RWPE2 (cell line): Measurements from ENCODE around the gene CYB5R3.
"Not testable (repeated sequence)": the region's sequence is repeated elsewhere in the genome, so short reads cannot be mapped to it uniquely, and the experiment has no call there.

ENCODE experiments used
- ATAC-seq: fragments of 200-7000 bp; cut with Tn5 transposase; 3 replicates; pipeline ENCODE4 v1.9.1; 2021; ENCODE audit warnings: low read depth
- DNase-seq: peaks from one replicate; pipeline ENCODE4 v3.0.0-alpha.2; 2020; ENCODE audit warnings: low spot score
- H3K27ac ChIP-seq: fragments of 450-650 bp; 2 replicates; pipeline ENCODE4 v1.5.1; 2017; ENCODE audit warnings: mild to moderate bottlenecking; ENCODE audit not compliant: poor library complexity, severe bottlenecking
- H3K27me3 ChIP-seq: fragments of 250-450 bp; sonication (Bioruptor Pico); 2 replicates; pipeline ENCODE4 v1.5.1; 2021; ENCODE audit warnings: mild to moderate bottlenecking, moderate library complexity; ENCODE audit not compliant: insufficient read depth, poor library complexity, severe bottlenecking
- H3K36me3 ChIP-seq: fragments of 250-450 bp; sonication (Bioruptor Pico); 2 replicates; pipeline ENCODE4 v1.5.1; 2020; ENCODE audit warnings: low read depth, mild to moderate bottlenecking, moderate library complexity
- H3K4me1 ChIP-seq: fragments of 250-450 bp; sonication (Bioruptor Pico); 2 replicates; pipeline ENCODE4 v1.5.1; 2021; ENCODE audit warnings: mild to moderate bottlenecking, moderate library complexity; ENCODE audit not compliant: insufficient read depth, poor library complexity, severe bottlenecking
- H3K4me3 ChIP-seq: fragments of 250-450 bp; sonication (Bioruptor Pico); 2 replicates; pipeline ENCODE4 v1.5.1; 2021; ENCODE audit warnings: mild to moderate bottlenecking, moderate library complexity; ENCODE audit not compliant: severe bottlenecking
- H3K9me3 ChIP-seq: fragments of 250-450 bp; sonication (Bioruptor Pico); 2 replicates; pipeline ENCODE4 v1.5.1; 2021; ENCODE audit warnings: mild to moderate bottlenecking, moderate library complexity; ENCODE audit not compliant: severe bottlenecking
- TF ChIP-seq, protein P1 (sequence below): fragments of 450-650 bp; IDR thresholded peaks from one replicate; pipeline ENCODE4 v1.5.1; 2017; ENCODE audit warnings: mild to moderate bottlenecking, moderate library complexity; ENCODE audit not compliant: poor library complexity, severe bottlenecking

CYB5R3 gene

DNA sequence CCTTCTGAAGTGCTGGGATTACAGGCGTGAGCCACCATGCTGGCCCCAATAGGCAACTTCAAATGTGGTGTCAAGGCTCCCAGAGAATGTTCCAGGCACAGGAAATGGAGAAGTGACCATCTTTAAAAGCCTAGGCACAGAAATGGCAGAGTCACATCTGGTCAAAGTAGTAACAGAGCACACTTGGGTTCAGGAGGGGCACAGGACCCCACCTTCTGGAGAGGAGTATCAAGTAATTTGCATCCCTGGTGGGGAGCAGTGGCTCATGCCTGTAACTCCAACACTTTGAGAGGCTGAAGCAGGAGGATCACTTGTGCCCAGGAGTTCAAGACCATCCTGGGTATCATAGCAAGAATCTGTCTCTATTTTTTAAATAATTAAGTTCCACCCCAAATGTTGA is 66.2 kb downstream of the CYB5R3 start:
- TF ChIP-seq, protein P1, sequence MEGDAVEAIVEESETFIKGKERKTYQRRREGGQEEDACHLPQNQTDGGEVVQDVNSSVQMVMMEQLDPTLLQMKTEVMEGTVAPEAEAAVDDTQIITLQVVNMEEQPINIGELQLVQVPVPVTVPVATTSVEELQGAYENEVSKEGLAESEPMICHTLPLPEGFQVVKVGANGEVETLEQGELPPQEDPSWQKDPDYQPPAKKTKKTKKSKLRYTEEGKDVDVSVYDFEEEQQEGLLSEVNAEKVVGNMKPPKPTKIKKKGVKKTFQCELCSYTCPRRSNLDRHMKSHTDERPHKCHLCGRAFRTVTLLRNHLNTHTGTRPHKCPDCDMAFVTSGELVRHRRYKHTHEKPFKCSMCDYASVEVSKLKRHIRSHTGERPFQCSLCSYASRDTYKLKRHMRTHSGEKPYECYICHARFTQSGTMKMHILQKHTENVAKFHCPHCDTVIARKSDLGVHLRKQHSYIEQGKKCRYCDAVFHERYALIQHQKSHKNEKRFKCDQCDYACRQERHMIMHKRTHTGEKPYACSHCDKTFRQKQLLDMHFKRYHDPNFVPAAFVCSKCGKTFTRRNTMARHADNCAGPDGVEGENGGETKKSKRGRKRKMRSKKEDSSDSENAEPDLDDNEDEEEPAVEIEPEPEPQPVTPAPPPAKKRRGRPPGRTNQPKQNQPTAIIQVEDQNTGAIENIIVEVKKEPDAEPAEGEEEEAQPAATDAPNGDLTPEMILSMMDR = no peak
- Histone ChIP-seq H3K36me3 (peaks cover 55% of the 10 kb centered on the region), H3K27me3 (no peaks in the 10 kb centered on the region), H3K4me1 (no peaks in the 10 kb centered on the region), H3K9me3 (no peaks in the 10 kb centered on the region), H3K27ac (no peak overlapping the region), H3K4me3 (no peak overlapping the region)
- ATAC-seq (no peak), DNase-seq (no peak)

GRCh38 chr22:42581762-42582716 is 67.2 kb downstream of the CYB5R3 start:
- ATAC-seq (peak; percentile 85), DNase-seq (peak; percentile 74)
- TF ChIP-seq, protein P1 = no peak
- H3K27ac ChIP-seq = peak overlapping the region; percentile 52
- H3K27me3 ChIP-seq = no peaks in the 10 kb centered on the region
- no peaks in the 10 kb centered on the region for H3K9me3 ChIP-seq
- no peaks in the 10 kb centered on the region for H3K4me1 ChIP-seq
- H3K4me3 ChIP-seq = peak overlapping the region; percentile 86
- peaks cover 51% of the 10 kb centered on the region for H3K36me3 ChIP-seq

DNA sequence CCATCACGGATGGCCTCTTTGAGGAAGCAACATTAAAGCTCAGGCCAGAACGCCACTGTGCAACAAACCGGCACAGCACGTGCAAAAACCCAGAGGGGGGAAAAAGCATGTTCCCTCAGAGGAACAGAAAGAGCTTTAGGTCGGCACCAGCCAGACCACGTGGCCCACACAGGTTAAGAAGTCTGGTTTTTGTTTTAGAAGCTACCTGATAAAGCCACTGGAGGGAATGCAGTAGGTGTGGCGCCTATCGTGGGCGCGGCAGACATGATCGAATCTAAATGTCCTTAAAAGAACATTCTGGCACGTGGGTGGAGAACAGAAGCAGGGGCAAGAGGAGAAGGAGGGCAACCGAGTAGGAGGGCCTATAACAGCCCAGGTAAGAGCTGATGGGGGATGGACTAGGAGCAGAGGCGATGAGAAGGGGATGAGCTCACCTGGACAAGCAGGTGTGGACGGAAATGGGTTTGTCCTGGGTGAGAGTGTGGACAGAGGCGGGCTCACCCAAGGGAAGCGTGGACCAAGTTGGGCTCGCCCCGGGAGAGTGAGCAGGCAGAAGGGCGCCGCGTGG is 67.9 kb downstream of the CYB5R3 start:
- not testable (repeated sequence) for H3K27me3 ChIP-seq, H3K4me1 ChIP-seq, H3K9me3 ChIP-seq, DNase-seq
- Histone ChIP-seq H3K4me3 (peak overlapping the region; percentile 86), H3K36me3 (peaks cover 43% of the 10 kb centered on the region), H3K27ac (peak overlapping the region; percentile 52)
- peak; percentile 69 for ATAC-seq

- H3K9me3 ChIP-seq, H3K4me1 ChIP-seq, H3K27me3 ChIP-seq, H3K4me3 ChIP-seq, DNase-seq, ATAC-seq, H3K27ac ChIP-seq: not testable (repeated sequence)
- peaks cover 31% of the 10 kb centered on the region for H3K36me3 ChIP-seq
These were observed 69.2 kb downstream of the CYB5R3 start for GRCh38 chr22:42580040-42580439.

GRCh38 chr22:42577623-42578240 is 71.5 kb downstream of the CYB5R3 start:
- no peaks in the 10 kb centered on the region for H3K27me3 ChIP-seq
- H3K9me3 ChIP-seq = no peaks in the 10 kb centered on the region
- H3K4me1 ChIP-seq = no peaks in the 10 kb centered on the region
- H3K36me3 ChIP-seq = peaks cover 29% of the 10 kb centered on the region
- H3K4me3 ChIP-seq = no peak overlapping the region
- DNase-seq (no peak), ATAC-seq (no peak)
- TF ChIP-seq, protein P1 = no peak
- no peak overlapping the region for H3K27ac ChIP-seq

- not testable (repeated sequence) for H3K27ac ChIP-seq, H3K4me3 ChIP-seq, DNase-seq, ATAC-seq, H3K4me1 ChIP-seq, H3K9me3 ChIP-seq, H3K27me3 ChIP-seq
- H3K36me3 ChIP-seq = peaks cover 28% of the 10 kb centered on the region
These were observed 72.1 kb downstream of the CYB5R3 start for GRCh38 chr22:42577141-42577540.

DNA sequence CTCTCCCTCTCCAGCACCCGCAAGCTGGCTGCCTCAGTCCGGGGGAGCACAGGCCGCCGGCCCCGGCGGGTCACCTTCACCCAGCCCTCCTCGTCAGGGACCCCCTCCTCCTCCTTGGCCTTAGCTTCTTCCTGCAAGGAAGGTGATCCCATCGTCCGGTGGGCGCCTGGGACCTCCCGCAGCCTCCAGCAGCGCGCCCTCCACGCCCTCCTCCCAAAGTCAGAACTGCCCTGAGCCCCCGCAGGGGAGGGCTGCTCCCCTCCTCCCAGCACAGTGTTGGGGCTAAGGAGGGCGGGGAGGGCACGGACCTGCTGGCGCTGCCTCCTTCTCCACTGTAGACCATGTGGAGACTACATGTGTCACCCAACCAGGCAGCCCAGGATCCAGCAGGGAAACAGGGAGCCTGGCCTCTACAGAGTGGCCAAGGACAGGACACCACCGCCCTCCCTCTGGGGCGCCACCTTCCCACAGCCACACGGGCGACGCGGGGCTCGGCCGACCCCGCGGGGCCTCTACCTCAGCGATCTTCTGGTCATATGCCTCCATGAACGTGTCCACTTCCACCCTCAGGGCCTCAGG is 73.1 kb downstream of the CYB5R3 start:
- H3K36me3 ChIP-seq = peaks cover 28% of the 10 kb centered on the region
- H3K4me1 ChIP-seq, H3K27ac ChIP-seq, ATAC-seq, H3K4me3 ChIP-seq, H3K27me3 ChIP-seq, H3K9me3 ChIP-seq, DNase-seq: not testable (repeated sequence)

DNA sequence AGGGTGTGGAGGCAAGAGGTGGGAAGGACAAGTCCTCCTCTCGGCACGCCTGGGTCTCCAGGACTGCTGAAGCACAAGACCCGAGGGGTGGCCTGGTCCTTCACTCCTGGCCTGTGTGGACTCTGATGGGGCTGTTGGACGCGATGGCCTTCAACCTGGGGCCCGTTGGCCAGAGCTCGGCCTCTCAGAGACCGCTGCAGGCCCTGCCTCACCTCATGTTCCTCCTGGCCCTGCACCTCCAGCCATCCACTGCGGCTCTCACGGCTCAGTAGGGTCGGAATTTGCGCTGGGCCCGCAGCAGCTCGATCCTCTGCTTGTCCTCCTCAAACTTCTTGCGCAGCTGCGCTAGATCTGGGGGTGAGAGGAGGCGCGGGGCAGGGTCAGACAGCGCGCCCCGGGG is 74.7 kb downstream of the CYB5R3 start:
- H3K27ac ChIP-seq, ATAC-seq, H3K9me3 ChIP-seq, H3K4me1 ChIP-seq, H3K27me3 ChIP-seq, H3K4me3 ChIP-seq, DNase-seq: not testable (repeated sequence)
- H3K36me3 ChIP-seq = peaks cover 23% of the 10 kb centered on the region
